Mesenteric fat pad (tissue), 1 donor: ENCODE results near the gene GALNT4. TPM values are rescaled to one million over a fixed set of nuclear protein-coding genes. Genes with fewer than 3 reads are reported as not detected.

Experiments used
- DNase-seq: peaks from one replicate; pipeline ENCODE4 v3.0.0-alpha.2; 2020; ENCODE audit warnings: low spot score
- total RNA-seq: library from RNA; stranded (reverse); fragmentation: NEBNext Ultra II Directional; extraction: Animal tissue kit (Norgen Biotek cat#: 25700); gene quantifications from one replicate; pipeline ENCODE4 v1.2.1, GENCODE V29; 2021
- donor health status: DM: yes; HTN: yes; CAD: no.

The GALNT4 gene
- total RNA-seq, 1 donor from 2014 or later, result 6.7 TPM

- no peak for DNase-seq
Observed at GRCh38 chr12:89494411-89495231, 30.0 kb downstream of the GALNT4 start.

GRCh38 chr12:89493670-89494302, 30.8 kb downstream of the GALNT4 start:
- no peak for DNase-seq

GRCh38 chr12:89492883-89493282, 31.7 kb downstream of the GALNT4 start:
- DNase-seq, result no peak

DNA sequence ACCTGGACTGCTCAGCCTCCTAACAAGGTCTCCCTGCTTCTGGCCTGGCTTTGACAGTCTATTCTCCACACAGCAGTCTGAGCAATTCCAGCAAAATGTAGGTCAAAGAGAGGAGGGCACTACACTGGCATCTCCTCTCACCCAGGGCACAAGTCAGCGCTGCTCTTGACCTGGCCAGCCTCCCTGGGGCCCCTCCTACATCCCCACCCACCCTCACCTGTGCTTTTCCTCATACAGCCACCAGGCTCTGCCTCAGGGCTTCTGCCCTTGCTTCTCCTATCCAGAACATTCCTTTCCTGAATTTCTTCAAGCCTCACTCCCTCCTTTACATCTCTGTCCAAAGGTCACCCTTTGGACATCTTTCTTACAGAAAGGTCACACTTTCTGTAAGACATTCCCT, 33.7 kb downstream of the GALNT4 start:
- DNase-seq, result no peak

GRCh38 chr12:89486264-89486663, 38.3 kb downstream of the GALNT4 start:
- DNase-seq, result no peak

GRCh38 chr12:89484470-89484869, 40.1 kb downstream of the GALNT4 start:
- DNase-seq, result no peak

DNA sequence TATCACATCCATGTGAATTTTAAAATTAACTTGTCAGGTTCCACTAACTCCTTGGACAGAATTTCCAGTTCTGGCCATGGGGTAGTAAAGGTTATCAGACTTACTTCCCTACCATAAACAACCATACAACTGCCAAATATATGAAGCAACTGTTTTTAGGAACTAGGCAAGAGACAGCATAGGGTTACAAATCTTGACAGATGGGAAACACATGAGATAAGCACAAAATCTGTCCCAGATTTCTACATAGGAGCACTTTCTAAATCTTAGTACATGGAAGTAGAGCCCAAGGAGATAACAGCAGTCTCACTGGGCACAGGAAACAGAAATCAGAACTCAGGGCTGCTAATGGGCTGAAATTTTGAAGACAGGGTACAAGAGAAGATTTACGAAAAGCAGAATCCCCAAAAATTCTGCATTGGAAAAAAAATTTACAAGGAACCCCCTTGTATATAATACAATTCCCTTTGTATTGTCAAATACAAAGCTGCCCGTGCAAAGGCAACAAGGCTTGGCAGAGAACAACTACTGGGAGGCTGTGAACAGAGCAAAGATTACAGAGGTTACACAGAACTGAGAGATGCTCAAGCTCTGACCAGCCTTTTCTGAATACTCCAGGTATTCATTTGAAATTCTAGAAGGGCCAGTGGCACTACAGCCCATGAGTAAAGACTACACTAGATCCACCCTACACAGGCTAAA, 43.2 kb downstream of the GALNT4 start:
- no peak for DNase-seq

- DNase-seq, result no peak
Observed at GRCh38 chr12:89479982-89480381, 44.6 kb downstream of the GALNT4 start.

GRCh38 chr12:89477633-89478279, 46.8 kb downstream of the GALNT4 start:
- no peak for DNase-seq

- no peak for DNase-seq
Observed at GRCh38 chr12:89476904-89477595, 47.5 kb downstream of the GALNT4 start.

GRCh38 chr12:89476232-89476631, 48.4 kb downstream of the GALNT4 start:
- DNase-seq, result no peak

GRCh38 chr12:89475203-89475990, 49.2 kb downstream of the GALNT4 start:
- DNase-seq, result no peak

- no peak for DNase-seq
Observed at GRCh38 chr12:89474615-89475014, 50.0 kb downstream of the GALNT4 start.

Other genes with a start within 250 kb of the GALNT4 start
- gene DUSP6, start 172.3 kb downstream of the GALNT4 start, total RNA-seq, result 153 TPM
- gene POC1B, start 1.3 kb upstream of the GALNT4 start, total RNA-seq, result 12.8 TPM
- gene ATP2B1, start 184.0 kb upstream of the GALNT4 start, total RNA-seq, result 36.9 TPM